T-helper 17 cell (primary cell): Measurements from ENCODE around the gene ORAI1. TPM values are rescaled to one million over a fixed set of nuclear protein-coding genes. Genes with fewer than 3 reads are reported as not detected.
"Not testable (repeated sequence)": the region's sequence is repeated elsewhere in the genome, so short reads cannot be mapped to it uniquely, and the experiment has no call there.

Experiments used
- ATAC-seq: fragments of 150-1000 bp; cut with Tn5 transposase; 2 replicates; pipeline ENCODE4 v1.10.0; 2021; ENCODE audit warnings: mild to moderate bottlenecking, moderate library complexity
- DNase-seq, 3 donors: peaks; one replicate each; pipeline versions ENCODE4 v3.0.0 to v3.0.0-alpha.2; 2020 to 2021
- H3K9me3 ChIP-seq: one replicate; pipeline ENCODE4 v1.7.0; 2013; ENCODE audit warnings: low read length, mild to moderate bottlenecking; ENCODE audit not compliant: control insufficient read depth, poor library complexity, severe bottlenecking
- H3K27ac Mint-ChIP-seq: one replicate; pipeline ENCODE4 v1.8.0; 2022; ENCODE audit warnings: mild to moderate bottlenecking, moderate library complexity, mixed read lengths
- H3K27me3 Mint-ChIP-seq: one replicate; pipeline ENCODE4 v1.8.0; 2022; ENCODE audit warnings: mixed read lengths
- H3K36me3 Mint-ChIP-seq: one replicate; pipeline ENCODE4 v1.8.0; 2022; ENCODE audit warnings: low read depth, mixed read lengths
- H3K4me1 Mint-ChIP-seq: one replicate; pipeline ENCODE4 v1.8.0; 2022; ENCODE audit warnings: mild to moderate bottlenecking, mixed read lengths
- H3K4me3 Mint-ChIP-seq: one replicate; pipeline ENCODE4 v1.8.0; 2022; ENCODE audit warnings: mild to moderate bottlenecking, moderate library complexity, mixed read lengths
- total RNA-seq, 4 donors: library from RNA in 2 of 4; stranded (reverse) in 2 of 4; gene quantifications; one replicate each; pipeline ENCODE4 v1.2.3 and lab custom pipeline; 2022 to 2026

The ORAI1 gene
- total RNA-seq, 2 donors from 2014 or later = 51.3 to 52.0 TPM

- Mint-ChIP-seq H3K4me3 (no peak overlapping the region), H3K27me3 (no peaks in the 10 kb centered on the region), H3K4me1 (peaks cover 13% of the 10 kb centered on the region), H3K36me3 (no peaks in the 10 kb centered on the region), H3K27ac (no peak overlapping the region)
- no peak for ATAC-seq
- no peaks in the 10 kb centered on the region for H3K9me3 ChIP-seq
- DNase-seq = no peak
These were observed 7.6 kb upstream of the ORAI1 start for GRCh38 chr12:121618659-121619233.

- no peak for ATAC-seq
- Mint-ChIP-seq H3K4me3 (no peak overlapping the region), H3K27ac (no peak overlapping the region), H3K36me3 (no peaks in the 10 kb centered on the region), H3K27me3 (no peaks in the 10 kb centered on the region), H3K4me1 (peaks cover 10% of the 10 kb centered on the region)
- H3K9me3 ChIP-seq = no peaks in the 10 kb centered on the region
- no peak for DNase-seq
These were observed 5.9 kb upstream of the ORAI1 start for GRCh38 chr12:121620333-121620891.

GRCh38 chr12:121626853-121627640 is 717 bp downstream of the ORAI1 start:
- Mint-ChIP-seq H3K27me3 (no peaks in the 10 kb centered on the region), H3K36me3 (peaks cover 5% of the 10 kb centered on the region), H3K4me3 (peak overlapping the region; percentile 95), H3K4me1 (peaks cover 38% of the 10 kb centered on the region), H3K27ac (peak overlapping the region; percentile 96)
- DNase-seq (peak; percentile 62 to 82 (median 64)), ATAC-seq (peak; percentile 51)
- H3K9me3 ChIP-seq = no peaks in the 10 kb centered on the region

DNA sequence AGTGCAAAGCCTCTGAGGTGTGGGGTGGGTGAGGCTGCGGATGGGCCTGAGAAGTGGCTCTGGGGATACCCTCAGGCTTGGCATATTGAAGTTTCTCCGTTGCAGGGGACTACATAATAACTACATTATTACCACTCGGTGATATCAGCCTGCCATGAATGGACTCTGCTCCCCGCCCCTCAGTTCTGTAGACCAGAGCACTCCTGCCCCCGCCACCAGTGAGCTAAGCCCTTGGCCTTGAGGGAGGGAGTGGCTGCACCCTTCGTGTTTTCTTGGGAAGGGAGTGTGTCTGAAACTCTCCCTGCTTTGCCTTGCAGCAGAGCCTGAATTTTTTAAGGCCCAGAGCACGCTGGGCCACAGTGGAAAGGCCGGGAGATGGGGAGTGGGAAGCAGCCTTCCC is 1.7 kb downstream of the ORAI1 start:
- DNase-seq = no peak
- no peaks in the 10 kb centered on the region for H3K27me3 Mint-ChIP-seq

GRCh38 chr12:121628536-121628935 is 2.2 kb downstream of the ORAI1 start:
- Mint-ChIP-seq H3K27ac (peak overlapping the region; percentile 96), H3K36me3 (peaks cover 5% of the 10 kb centered on the region), H3K27me3 (no peaks in the 10 kb centered on the region), H3K4me3 (peak overlapping the region; percentile 95), H3K4me1 (peaks cover 46% of the 10 kb centered on the region)
- no peak for DNase-seq
- H3K9me3 ChIP-seq = no peaks in the 10 kb centered on the region
- no peak for ATAC-seq

More for the DNA sequence above, 1.7 kb downstream of the ORAI1 start:
- H3K36me3 Mint-ChIP-seq = peaks cover 5% of the 10 kb centered on the region
- H3K9me3 ChIP-seq = no peaks in the 10 kb centered on the region
- peak overlapping the region; percentile 95 for H3K4me3 Mint-ChIP-seq
- peaks cover 46% of the 10 kb centered on the region for H3K4me1 Mint-ChIP-seq
- peak overlapping the region; percentile 96 for H3K27ac Mint-ChIP-seq
- ATAC-seq = no peak

DNA sequence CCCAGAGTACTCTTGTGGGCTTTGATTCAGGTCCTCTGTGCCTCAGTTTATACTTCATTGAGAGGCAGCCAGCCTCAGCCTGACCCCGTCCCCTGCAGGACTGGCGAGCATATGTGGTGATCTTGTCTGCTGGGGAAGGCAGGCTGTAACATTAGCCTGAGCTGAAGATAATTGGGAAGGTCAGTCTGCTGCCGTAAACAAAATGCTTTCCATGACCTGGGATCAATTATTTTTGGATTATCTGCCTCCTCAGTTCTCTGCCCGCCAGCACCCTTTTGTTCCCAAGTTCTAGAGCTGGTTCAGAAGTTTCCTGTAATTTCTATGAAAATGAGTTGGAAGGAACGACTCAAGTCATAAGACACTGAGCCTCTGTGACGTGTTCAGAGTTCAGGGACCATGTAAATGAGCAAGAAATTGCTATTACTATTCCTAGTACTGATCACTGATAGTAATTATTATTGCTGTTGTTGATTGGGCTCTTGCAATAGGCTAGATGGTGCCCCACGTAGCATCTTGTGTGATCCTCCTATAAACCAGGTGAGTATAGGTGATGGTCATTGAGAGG is 4.5 kb downstream of the ORAI1 start:
- H3K27me3 Mint-ChIP-seq = no peaks in the 10 kb centered on the region
- DNase-seq = no peak
- H3K27ac Mint-ChIP-seq = peak overlapping the region; percentile 96
- H3K4me1 Mint-ChIP-seq = peaks cover 51% of the 10 kb centered on the region
- H3K36me3 Mint-ChIP-seq = peaks cover 5% of the 10 kb centered on the region
- no peak for ATAC-seq
- peak overlapping the region; percentile 95 for H3K4me3 Mint-ChIP-seq
- H3K9me3 ChIP-seq = no peaks in the 10 kb centered on the region

DNA sequence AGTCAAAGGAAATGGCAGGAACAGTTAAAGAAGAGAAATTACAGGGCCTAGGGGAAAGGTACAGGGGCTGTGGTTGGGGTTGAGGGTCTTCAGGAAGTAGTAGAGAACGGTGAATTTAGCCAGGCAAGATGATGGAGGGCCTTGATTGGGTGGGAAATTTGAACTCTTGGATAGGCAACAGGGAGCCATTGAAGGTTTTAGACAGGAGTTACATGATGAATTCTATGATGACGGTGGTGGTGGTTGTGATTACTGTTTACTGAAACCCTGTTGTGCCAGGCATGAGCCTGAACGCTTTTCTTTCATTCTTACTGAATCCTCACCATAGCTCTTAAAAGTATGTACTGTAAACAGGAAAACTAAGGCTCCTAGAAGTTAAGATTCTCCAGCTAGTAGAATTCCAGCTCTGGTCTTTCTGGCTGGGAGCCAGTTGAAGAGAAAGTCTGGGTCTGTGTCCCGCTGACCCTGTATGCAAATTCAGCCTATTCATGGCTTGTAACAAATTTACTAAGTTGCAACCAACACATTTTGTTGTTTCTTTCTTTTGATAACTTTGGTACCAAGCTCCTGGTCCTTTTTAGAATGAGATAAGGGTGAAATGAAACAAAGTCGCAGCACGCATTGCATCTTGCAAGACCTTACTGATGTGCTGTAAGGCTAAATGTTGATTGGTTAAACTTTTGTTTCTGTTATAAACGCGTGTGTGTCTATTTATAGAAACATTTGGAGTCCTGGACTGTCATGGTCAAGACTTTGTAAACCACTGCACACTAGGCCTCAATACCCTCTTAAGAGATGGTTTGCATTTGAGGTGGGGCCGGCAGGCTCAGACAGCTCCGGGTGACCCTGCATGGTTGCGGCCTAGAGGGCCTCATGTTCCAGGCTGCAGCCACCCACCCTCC is 6.0 kb downstream of the ORAI1 start:
- peaks cover 5% of the 10 kb centered on the region for H3K36me3 Mint-ChIP-seq
- H3K27me3 Mint-ChIP-seq = no peaks in the 10 kb centered on the region
- H3K27ac Mint-ChIP-seq = peak overlapping the region; percentile 96

GRCh38 chr12:121633833-121634196 is 7.5 kb downstream of the ORAI1 start:
- H3K27me3 Mint-ChIP-seq, H3K27ac Mint-ChIP-seq, H3K4me3 Mint-ChIP-seq, DNase-seq, H3K9me3 ChIP-seq, H3K36me3 Mint-ChIP-seq, ATAC-seq: not testable (repeated sequence)
- peaks cover 54% of the 10 kb centered on the region for H3K4me1 Mint-ChIP-seq

More for the DNA sequence above, 6.0 kb downstream of the ORAI1 start:
- Mint-ChIP-seq H3K4me1 (peaks cover 54% of the 10 kb centered on the region), H3K4me3 (peak overlapping the region; percentile 73)
- DNase-seq = no peak
- H3K9me3 ChIP-seq = no peaks in the 10 kb centered on the region
- ATAC-seq = no peak

- H3K9me3 ChIP-seq = no peaks in the 10 kb centered on the region
- DNase-seq = no peak
- peak overlapping the region; percentile 67 for H3K4me3 Mint-ChIP-seq
- no peak for ATAC-seq
- H3K27me3 Mint-ChIP-seq = no peaks in the 10 kb centered on the region
- peak overlapping the region; percentile 87 for H3K27ac Mint-ChIP-seq
- H3K36me3 Mint-ChIP-seq = peaks cover 3% of the 10 kb centered on the region
- peaks cover 48% of the 10 kb centered on the region for H3K4me1 Mint-ChIP-seq
These were observed 8.5 kb downstream of the ORAI1 start for GRCh38 chr12:121634836-121635235.

GRCh38 chr12:121637231-121637914 is 11.0 kb downstream of the ORAI1 start:
- ATAC-seq (peak; percentile 74), DNase-seq (peak in 2 of 3 donors; percentile 24 to 31)
- Mint-ChIP-seq H3K4me3 (peak overlapping the region; percentile 82), H3K27ac (peak overlapping the region; percentile 89), H3K27me3 (no peaks in the 10 kb centered on the region), H3K4me1 (peaks cover 34% of the 10 kb centered on the region), H3K36me3 (peaks cover 2% of the 10 kb centered on the region)
- no peaks in the 10 kb centered on the region for H3K9me3 ChIP-seq

DNA sequence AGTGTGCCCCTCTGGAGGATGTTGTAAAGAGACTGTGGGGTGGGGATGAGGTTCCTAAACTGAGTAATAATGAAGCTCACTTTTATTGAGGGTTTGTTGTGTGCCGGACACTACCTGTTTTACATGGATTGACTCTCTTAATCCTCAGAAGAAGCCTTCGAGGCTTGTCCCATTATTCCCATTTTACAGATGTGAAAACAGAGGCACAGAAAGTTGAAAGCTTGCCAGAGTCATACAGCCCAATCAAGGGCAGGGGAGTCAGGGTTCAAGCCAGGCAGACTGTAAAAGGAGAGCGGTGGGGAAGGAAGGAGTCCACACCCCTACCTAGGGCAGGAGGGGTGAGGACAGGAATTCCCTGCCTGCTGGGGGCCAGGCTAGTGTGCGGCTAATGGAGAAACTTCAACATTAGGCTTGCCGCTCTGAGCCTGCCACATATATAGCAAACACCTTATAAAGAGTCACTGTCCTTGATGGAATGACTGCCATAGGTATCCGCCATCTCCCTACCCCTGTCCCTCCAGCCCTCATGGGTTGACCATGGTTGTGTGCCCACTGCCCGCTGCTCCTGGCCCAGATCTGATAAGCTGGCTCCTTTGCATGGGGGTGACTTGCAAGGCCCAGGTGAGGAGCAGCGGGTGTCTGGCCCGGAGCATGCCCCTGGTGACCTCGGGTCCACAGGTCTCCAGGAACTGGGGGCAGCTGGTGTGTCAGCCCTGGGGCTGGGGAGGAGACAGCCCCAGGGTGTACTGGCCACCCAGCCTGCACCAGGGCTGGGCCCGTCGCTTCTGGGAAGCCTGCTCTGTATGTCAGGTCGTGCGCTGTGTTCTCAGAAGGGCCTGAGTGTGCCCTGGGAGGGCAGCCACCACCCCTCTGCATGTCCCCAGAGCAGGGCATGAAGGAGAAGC is 12.2 kb downstream of the ORAI1 start:
- H3K4me3 Mint-ChIP-seq = peak overlapping the region; percentile 82

GRCh38 chr12:121641343-121641630 is 15.0 kb downstream of the ORAI1 start:
- H3K27ac Mint-ChIP-seq = no peak overlapping the region
- no peak overlapping the region for H3K4me3 Mint-ChIP-seq
- DNase-seq = no peak
- peaks cover 18% of the 10 kb centered on the region for H3K4me1 Mint-ChIP-seq
- peaks cover 2% of the 10 kb centered on the region for H3K36me3 Mint-ChIP-seq
- no peak for ATAC-seq
- no peaks in the 10 kb centered on the region for H3K9me3 ChIP-seq
- no peaks in the 10 kb centered on the region for H3K27me3 Mint-ChIP-seq

More for the DNA sequence above, 12.2 kb downstream of the ORAI1 start:
- DNase-seq (no peak), ATAC-seq (no peak)
- Mint-ChIP-seq H3K4me1 (peaks cover 29% of the 10 kb centered on the region), H3K27ac (peak overlapping the region; percentile 89), H3K27me3 (no peaks in the 10 kb centered on the region), H3K36me3 (peaks cover 2% of the 10 kb centered on the region)
- H3K9me3 ChIP-seq = no peaks in the 10 kb centered on the region
